GM12864 (cell line): Measurements from ENCODE around the gene ACAN.

Experiments
- DNase-seq: peaks from one replicate; pipeline ENCODE4 v3.0.0-alpha.2; 2011; ENCODE audit warnings: low read depth
- H3K4me3 ChIP-seq: 2 replicates; pipeline ENCODE4 v1.5.1; 2011; ENCODE audit warnings: mild to moderate bottlenecking, low read depth, low read length, control low read depth
- CTCF ChIP-seq: IDR thresholded peaks from 2 replicates; pipeline ENCODE4 v1.5.1; 2011; ENCODE audit warnings: low read depth, mild to moderate bottlenecking, moderate library complexity, low read length, control low read depth, inconsistent platforms; ENCODE audit errors: missing control alignments

The ACAN gene

GRCh38 chr15:88803241-88803919, at the start of gene ACAN:
ACAN (plus strand) TSS chr15:88803436; CDS start chr15:88836207, 32,771 bp downstream.
- no peak for DNase-seq
- TF ChIP-seq CTCF = no peak
- no peak within 1 kb of the TSS for H3K4me3 ChIP-seq

- no peak for DNase-seq
- no peak overlapping the region for H3K4me3 ChIP-seq
- no peak for TF ChIP-seq CTCF
These were observed 46.7 kb upstream of the ACAN start for GRCh38 chr15:88756521-88756920.

- H3K4me3 ChIP-seq = no peak overlapping the region
- no peak for TF ChIP-seq CTCF
- no peak for DNase-seq
These were observed 46.3 kb upstream of the ACAN start for GRCh38 chr15:88756921-88757320.

GRCh38 chr15:88759872-88760271, 43.4 kb upstream of the ACAN start:
- no peak overlapping the region for H3K4me3 ChIP-seq
- DNase-seq = no peak
- TF ChIP-seq CTCF = no peak

- TF ChIP-seq CTCF = no peak
- H3K4me3 ChIP-seq = no peak overlapping the region
- DNase-seq = no peak
These were observed 38.8 kb upstream of the ACAN start for GRCh38 chr15:88764448-88764847.

- no peak for TF ChIP-seq CTCF
- no peak for DNase-seq
- H3K4me3 ChIP-seq = no peak overlapping the region
These were observed 38.0 kb upstream of the ACAN start for GRCh38 chr15:88765212-88765611.

- DNase-seq = no peak
- TF ChIP-seq CTCF = no peak
- H3K4me3 ChIP-seq = no peak overlapping the region
These were observed 33.9 kb upstream of the ACAN start for GRCh38 chr15:88769161-88769971.
